Endothelial cell of umbilical vein (primary cell): ENCODE measurements around the gene NKD1. TPM values are rescaled to one million over a fixed set of nuclear protein-coding genes. Genes with fewer than 3 reads are reported as not detected.

Experiments used
- BruUV-seq: library from RNA; stranded (reverse); fragments of 400-500 nt; replicated peaks from 2 replicates; lab custom pipeline; 2021; lab: Mats Ljungman, UMichigan
- CTCF ChIA-PET: fragments of 300-600, 350-600 bp; sonication (Branson Sonifier 250); formaldehyde crosslinking; loops from one replicate; lab custom pipeline; 2021; ENCODE audit warnings: antibody characterized with exemption, inconsistent platforms; lab: Charles Lee
- POLR2A ChIA-PET: fragments of 300-600, 350-600 bp; sonication (Branson Sonifier 250); formaldehyde crosslinking; loops from one replicate; lab custom pipeline; 2021; ENCODE audit warnings: antibody characterized with exemption, inconsistent platforms; lab: Charles Lee
- DNase-seq: peaks from one replicate; pipeline ENCODE4 v3.0.0-alpha.2; 2011; ENCODE audit warnings: low read depth, low spot score
- FAIRE-seq: peaks from 2 replicates; lab custom pipeline; 2011; peaks lifted over from hg19 to GRCh38; lab: Jason Lieb, UNC
- H2AFZ ChIP-seq: 2 replicates; pipeline ENCODE4 v1.6.0; 2012; ENCODE audit warnings: low read depth, low read length, control low read depth, inconsistent platforms
- H3K27ac ChIP-seq: 2 replicates; pipeline ENCODE4 v1.5.1; 2011; ENCODE audit warnings: low read depth, mild to moderate bottlenecking, control low read depth, low read length, moderate library complexity; ENCODE audit not compliant: insufficient read depth
- H3K27me3 ChIP-seq, 2 experiments: 2 replicates each; pipeline versions ENCODE4 v1.6.0 to v1.6.1; 2011; ENCODE audit warnings: low read length in 2 of 2, mixed read lengths in 1 of 2; ENCODE audit not compliant: control insufficient read depth in 2 of 2, insufficient read depth in 2 of 2
- H3K36me3 ChIP-seq, 2 experiments: 2 replicates in 1 of 2; 3 replicates in 1 of 2; pipeline ENCODE4 v1.5.1; 2011; ENCODE audit warnings: low read length in 2 of 2, mild to moderate bottlenecking in 1 of 2, moderate library complexity in 1 of 2; ENCODE audit not compliant: control insufficient read depth in 2 of 2, insufficient read depth in 2 of 2; ENCODE audit errors: extremely low read depth in 1 of 2
- H3K4me1 ChIP-seq: 3 replicates; pipeline ENCODE4 v1.5.1; 2011; ENCODE audit warnings: mild to moderate bottlenecking, low read length; ENCODE audit not compliant: control insufficient read depth, insufficient read depth; ENCODE audit errors: extremely low read depth
- H3K4me2 ChIP-seq: 2 replicates; pipeline ENCODE4 v1.6.1; 2011; ENCODE audit warnings: low read length, control low read depth, mixed read lengths; ENCODE audit not compliant: insufficient read depth
- H3K4me3 ChIP-seq, 3 experiments: fragments of 200-600 bp in 1 of 3; sonication (generic), shearing (Covaris generic) in 1 of 3; replicated peaks in 1 of 3; 2 replicates each; pipeline ENCODE4 v1.5.1; 2011 to 2016; ENCODE audit warnings: control low read depth in 3 of 3, low read length in 3 of 3, mild to moderate bottlenecking in 2 of 3, inconsistent platforms in 1 of 3, low read depth in 1 of 3, moderate library complexity in 1 of 3; ENCODE audit not compliant: insufficient read depth in 1 of 3
- H3K79me2 ChIP-seq: 2 replicates; pipeline ENCODE4 v1.6.0; 2012; ENCODE audit warnings: low read length, inconsistent platforms; ENCODE audit not compliant: control insufficient read depth, insufficient read depth
- H3K9ac ChIP-seq: replicated peaks from 2 replicates; pipeline ENCODE3; 2011; ENCODE audit warnings: low read length, control low read depth; ENCODE audit not compliant: insufficient read depth; ENCODE audit errors: extremely low read depth
- H3K9me1 ChIP-seq: replicated peaks from 3 replicates; pipeline ENCODE4 v1.6.0; 2011; ENCODE audit warnings: mild to moderate bottlenecking, low read length; ENCODE audit not compliant: control insufficient read depth, insufficient read depth; ENCODE audit errors: extremely low read depth
- H3K9me3 ChIP-seq: replicated peaks from 2 replicates; pipeline ENCODE4 v1.5.1; 2012; ENCODE audit warnings: low read length, inconsistent platforms; ENCODE audit not compliant: control insufficient read depth, insufficient read depth
- H4K20me1 ChIP-seq: replicated peaks from 2 replicates; pipeline ENCODE3; 2011; ENCODE audit warnings: mild to moderate bottlenecking, low read length; ENCODE audit not compliant: control insufficient read depth, insufficient read depth; ENCODE audit errors: extremely low read depth
- FOS ChIP-seq: IDR thresholded peaks from 2 replicates; pipeline ENCODE4 v1.6.1; 2011; ENCODE audit warnings: mild to moderate bottlenecking, low read length, moderate library complexity, borderline replicate concordance; ENCODE audit not compliant: insufficient read depth
- GATA2 ChIP-seq: IDR thresholded peaks from 2 replicates; pipeline ENCODE4 v1.7.0; 2011; ENCODE audit warnings: low read depth, mild to moderate bottlenecking, moderate library complexity, mixed read lengths, low read length; ENCODE audit not compliant: insufficient read length, insufficient read depth
- JUN ChIP-seq: IDR thresholded peaks from 2 replicates; pipeline ENCODE4 v1.6.1; 2011; ENCODE audit warnings: borderline replicate concordance, low read depth; ENCODE audit not compliant: insufficient read length, insufficient read depth
- MYC ChIP-seq: IDR thresholded peaks from one replicate; pipeline ENCODE4 v1.6.1; 2011; ENCODE audit warnings: mild to moderate bottlenecking, low read depth, low read length
- POLR2A ChIP-seq: IDR thresholded peaks from 2 replicates; pipeline ENCODE4 v1.6.1; 2012; ENCODE audit warnings: low read depth, mild to moderate bottlenecking, control low read depth, low read length
- POLR2AphosphoS5 ChIP-seq: IDR thresholded peaks from 2 replicates; pipeline ENCODE4 v1.6.1; 2012; ENCODE audit warnings: low read depth, mild to moderate bottlenecking, control low read depth, low read length, moderate library complexity; ENCODE audit not compliant: insufficient read depth
- dilution Hi-C: fragments of 300-500 bp; cut with MboI; formaldehyde crosslinking; loops from one replicate; pipeline ENCODE4 v1.15.0; 2019; ENCODE audit warnings: low sequenced_read_pairs; ENCODE audit not compliant: extremely low pct_ligation_motif_present
- intact Hi-C: fragments of 100-400 bp; cut with micrococcal nuclease; formaldehyde crosslinking; loops from one replicate; pipeline ENCODE4 v1.10.0; 2022
- polyA plus RNA-seq, 4 experiments: library from polyadenylated mRNA; depleted of rRNA in 3 of 4; stranded (reverse) in 3 of 4; unstranded in 1 of 4; fragments of >200 nt; gene quantifications; 2 replicates each; pipeline versions ENCODE4 v1.2.1 to v1.2.3, GENCODE V29; 2011 to 2012; ENCODE audit warnings: missing spikeins in 1 of 4
- total RNA-seq: library from RNA; stranded (reverse); gene quantifications from 2 replicates; pipeline ENCODE4 v1.2.3, GENCODE V29; 2021
- TF ChIP-seq, protein P1 (sequence below), 2 donors: IDR thresholded peaks; 1 replicate in 1 of 2; 2 replicates in 1 of 2; pipeline ENCODE4 v1.5.1; 2011; ENCODE audit warnings: low read length in 2 of 2, mild to moderate bottlenecking in 2 of 2, moderate library complexity in 2 of 2, control low read depth in 1 of 2, inconsistent platforms in 1 of 2, low read depth in 1 of 2; ENCODE audit not compliant: insufficient read depth in 1 of 2; ENCODE audit errors: extremely low read depth in 1 of 2

Gene NKD1
- total and polyA plus RNA-seq, 2 donors (not counting 3 experiments of a cell fraction or from before 2014, with no cell fraction given): not detected

DNA sequence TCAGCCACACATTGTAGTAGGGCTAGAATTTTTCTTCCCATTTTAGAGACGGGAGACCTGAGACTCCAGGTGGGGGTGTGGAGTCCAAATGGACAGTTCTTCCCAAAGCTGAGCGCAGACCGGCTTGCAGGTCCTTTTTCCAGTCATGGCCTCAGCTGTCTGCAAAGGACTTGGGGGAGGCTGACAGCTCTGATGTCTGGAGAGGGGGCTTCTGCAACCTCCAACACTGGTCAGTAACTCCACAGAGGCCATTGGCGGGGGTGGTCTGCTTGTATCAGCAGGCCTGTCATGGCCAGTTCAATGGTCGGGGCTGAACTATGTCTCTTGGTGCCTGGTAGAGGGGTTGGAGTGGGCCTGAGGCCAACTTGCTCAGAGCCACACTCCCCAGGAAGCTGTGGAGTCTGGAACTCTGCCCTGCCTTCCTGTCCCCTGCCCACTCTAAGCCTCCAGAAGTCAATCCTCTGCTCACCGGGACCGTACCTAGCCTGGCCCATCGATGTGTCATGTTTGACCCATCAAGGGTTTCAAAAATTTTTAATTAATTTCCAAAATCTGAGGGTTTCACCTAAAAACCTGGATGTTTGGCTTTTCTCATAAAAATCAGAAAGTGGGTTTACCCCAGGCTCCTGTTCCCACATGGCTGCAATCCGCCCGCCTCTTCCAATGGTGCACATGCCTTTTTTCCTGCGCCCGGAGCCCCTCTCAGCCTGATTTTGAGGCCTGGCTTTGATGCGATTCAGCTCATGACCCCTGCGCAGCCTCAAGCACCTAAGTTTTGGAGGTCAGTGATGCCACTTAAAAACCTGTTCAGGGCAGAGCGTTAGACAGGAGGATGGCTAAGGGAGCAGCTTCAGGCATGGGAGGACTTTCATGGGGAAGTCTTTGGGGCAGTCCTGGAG, 93.0 kb downstream of the NKD1 start:
- H4K20me1 ChIP-seq: no peaks in the 10 kb centered on the region
- H2AFZ ChIP-seq: no peak overlapping the region
- POLR2A ChIA-PET: no interaction called here
- intact Hi-C loops (no loop called here), dilution Hi-C loops (no loop called here)
- H3K79me2 ChIP-seq: no peaks in the 10 kb centered on the region
- CTCF ChIA-PET: interaction anchor here (2.2 kb wide), 1 partner anchor 24 kb away, joined by 7 read pairs; no protein-coding TSS in a partner anchor
- no peaks in the 10 kb centered on the region for H3K9me1 ChIP-seq
- no peak overlapping the region for H3K4me2 ChIP-seq
- H3K36me3 ChIP-seq: no peaks in the 10 kb centered on the region
- no peaks in the 10 kb centered on the region for H3K4me1 ChIP-seq
- H3K9ac ChIP-seq: no peak overlapping the region
- no peak overlapping the region for H3K4me3 ChIP-seq
- H3K9me3 ChIP-seq: no peaks in the 10 kb centered on the region
- no peak for TF ChIP-seq MYC
- TF ChIP-seq POLR2AphosphoS5: no peak
- no peak for TF ChIP-seq POLR2A
- TF ChIP-seq GATA2: no peak
- no peak for TF ChIP-seq FOS
- TF ChIP-seq JUN: no peak
- TF ChIP-seq, protein P1, sequence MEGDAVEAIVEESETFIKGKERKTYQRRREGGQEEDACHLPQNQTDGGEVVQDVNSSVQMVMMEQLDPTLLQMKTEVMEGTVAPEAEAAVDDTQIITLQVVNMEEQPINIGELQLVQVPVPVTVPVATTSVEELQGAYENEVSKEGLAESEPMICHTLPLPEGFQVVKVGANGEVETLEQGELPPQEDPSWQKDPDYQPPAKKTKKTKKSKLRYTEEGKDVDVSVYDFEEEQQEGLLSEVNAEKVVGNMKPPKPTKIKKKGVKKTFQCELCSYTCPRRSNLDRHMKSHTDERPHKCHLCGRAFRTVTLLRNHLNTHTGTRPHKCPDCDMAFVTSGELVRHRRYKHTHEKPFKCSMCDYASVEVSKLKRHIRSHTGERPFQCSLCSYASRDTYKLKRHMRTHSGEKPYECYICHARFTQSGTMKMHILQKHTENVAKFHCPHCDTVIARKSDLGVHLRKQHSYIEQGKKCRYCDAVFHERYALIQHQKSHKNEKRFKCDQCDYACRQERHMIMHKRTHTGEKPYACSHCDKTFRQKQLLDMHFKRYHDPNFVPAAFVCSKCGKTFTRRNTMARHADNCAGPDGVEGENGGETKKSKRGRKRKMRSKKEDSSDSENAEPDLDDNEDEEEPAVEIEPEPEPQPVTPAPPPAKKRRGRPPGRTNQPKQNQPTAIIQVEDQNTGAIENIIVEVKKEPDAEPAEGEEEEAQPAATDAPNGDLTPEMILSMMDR (IDR thresholded peaks at IDR 0.05; ENCODE audit: extremely low read depth in 1 of 2, insufficient read depth in 1 of 2, low read depth in 1 of 2, low read length in 2 of 2): no peak
- BruUV-seq: no TSS peak
- DNase-seq (no peak), FAIRE-seq (no peak)
- H3K27ac ChIP-seq: no peak overlapping the region
- no peaks in the 10 kb centered on the region for H3K27me3 ChIP-seq
